ENCODE data around the gene PSMD4. TPM values are rescaled to one million over a fixed set of nuclear protein-coding genes. Genes with fewer than 3 reads are reported as not detected.

The PSMD4 gene
- total and polyA plus RNA-seq, 2 donors (not counting 3 experiments of a cell fraction or from before 2014, with no cell fraction given) = 181 to 266 TPM

DNA sequence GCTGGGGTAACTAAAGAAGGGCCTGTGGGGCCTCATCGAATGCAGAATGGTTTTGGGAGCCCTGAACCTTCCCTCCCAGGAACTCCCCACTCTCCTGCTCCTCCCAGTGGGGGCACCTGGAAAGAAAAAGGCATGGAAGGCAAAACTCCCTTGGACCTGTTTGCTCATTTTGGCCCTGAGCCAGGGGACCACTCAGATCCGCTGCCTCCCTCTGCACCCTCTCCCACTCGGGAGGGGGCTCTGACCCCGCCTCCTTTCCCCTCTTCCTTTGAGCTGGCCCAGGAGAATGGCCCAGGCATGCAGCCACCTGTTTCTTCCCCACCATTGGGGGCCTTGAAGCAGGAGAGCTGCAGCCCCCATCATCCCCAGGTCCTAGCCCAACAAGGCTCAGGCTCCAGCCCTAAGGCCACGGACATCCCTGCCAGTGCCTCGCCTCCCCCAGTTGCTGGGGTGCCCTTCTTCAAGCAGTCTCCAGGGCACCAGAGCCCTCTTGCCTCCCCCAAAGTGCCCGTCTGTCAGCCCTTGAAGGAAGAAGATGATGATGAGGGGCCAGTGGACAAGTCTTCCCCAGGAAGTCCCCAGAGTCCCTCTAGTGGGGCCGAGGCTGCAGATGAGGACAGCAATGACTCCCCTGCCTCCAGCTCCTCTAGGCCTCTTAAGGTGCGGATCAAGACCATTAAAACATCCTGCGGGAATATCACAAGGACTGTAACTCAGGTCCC lies 32.2 kb downstream of the PSMD4 start:
- Histone ChIP-seq H3K4me1 (ENCODE audit: control insufficient read depth, extremely low read depth, insufficient read depth, low read length) (peaks cover 6% of the 10 kb centered on the region), H3K79me2 (ENCODE audit: control insufficient read depth, insufficient read depth, low read length) (peaks cover 8% of the 10 kb centered on the region), H4K20me1 (replicated peaks; ENCODE audit: control insufficient read depth, extremely low read depth, insufficient read depth, low read length) (no peaks in the 10 kb centered on the region), H3K9me1 (replicated peaks; ENCODE audit: control insufficient read depth, extremely low read depth, insufficient read depth, low read length) (no peaks in the 10 kb centered on the region), H3K4me2 (ENCODE audit: insufficient read depth, low read length) (no peak overlapping the region), H3K4me3 (replicated peaks in 1 of 3; ENCODE audit: insufficient read depth in 1 of 3, low read depth in 1 of 3, low read length in 3 of 3) (no peak overlapping the region), H3K27ac (ENCODE audit: insufficient read depth, low read depth, low read length) (no peak overlapping the region), H2AFZ (ENCODE audit: low read depth, low read length) (no peak overlapping the region), H3K9me3 (replicated peaks; ENCODE audit: control insufficient read depth, insufficient read depth, low read length) (no peaks in the 10 kb centered on the region), H3K27me3 (ENCODE audit: control insufficient read depth in 2 of 2, insufficient read depth in 2 of 2, low read length in 2 of 2) (no peaks in the 10 kb centered on the region), H3K36me3 (ENCODE audit: control insufficient read depth in 2 of 2, extremely low read depth in 1 of 2, insufficient read depth in 2 of 2, low read length in 2 of 2) (peaks cover 0 to 52% of the 10 kb centered on the region in 2 experiments), H3K9ac (replicated peaks; ENCODE audit: extremely low read depth, insufficient read depth, low read length) (no peak overlapping the region)
- FAIRE-seq (no peak), DNase-seq (ENCODE audit: low read depth, low spot score) (no peak)
- CTCF ChIA-PET = interaction anchor here (1.1 kb wide), 1 partner anchor 14 kb away, joined by 5 read pairs; no protein-coding TSS in a partner anchor
- POLR2A ChIA-PET = no interaction called here
- TF ChIP-seq MYC (IDR thresholded peaks at IDR 0.05; ENCODE audit: low read depth, low read length) (no peak), FOS (IDR thresholded peaks at IDR 0.05; ENCODE audit: borderline replicate concordance, insufficient read depth, low read length) (no peak), EZH2 (IDR thresholded peaks at IDR 0.05; ENCODE audit: borderline replicate concordance, low read depth, low read length, severe bottlenecking) (no peak), POLR2AphosphoS5 (IDR thresholded peaks at IDR 0.05; ENCODE audit: insufficient read depth, low read depth, low read length) (no peak), POLR2A (IDR thresholded peaks at IDR 0.05; ENCODE audit: low read depth, low read length) (no peak), GATA2 (IDR thresholded peaks at IDR 0.05; ENCODE audit: insufficient read depth, insufficient read length, low read depth, low read length) (no peak), JUN (IDR thresholded peaks at IDR 0.05; ENCODE audit: borderline replicate concordance, insufficient read depth, insufficient read length, low read depth) (no peak)
- TF ChIP-seq, protein P1, sequence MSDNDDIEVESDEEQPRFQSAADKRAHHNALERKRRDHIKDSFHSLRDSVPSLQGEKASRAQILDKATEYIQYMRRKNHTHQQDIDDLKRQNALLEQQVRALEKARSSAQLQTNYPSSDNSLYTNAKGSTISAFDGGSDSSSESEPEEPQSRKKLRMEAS (IDR thresholded peaks at IDR 0.05; ENCODE audit: insufficient read depth, insufficient read length) = no peak
- TF ChIP-seq, protein P2, sequence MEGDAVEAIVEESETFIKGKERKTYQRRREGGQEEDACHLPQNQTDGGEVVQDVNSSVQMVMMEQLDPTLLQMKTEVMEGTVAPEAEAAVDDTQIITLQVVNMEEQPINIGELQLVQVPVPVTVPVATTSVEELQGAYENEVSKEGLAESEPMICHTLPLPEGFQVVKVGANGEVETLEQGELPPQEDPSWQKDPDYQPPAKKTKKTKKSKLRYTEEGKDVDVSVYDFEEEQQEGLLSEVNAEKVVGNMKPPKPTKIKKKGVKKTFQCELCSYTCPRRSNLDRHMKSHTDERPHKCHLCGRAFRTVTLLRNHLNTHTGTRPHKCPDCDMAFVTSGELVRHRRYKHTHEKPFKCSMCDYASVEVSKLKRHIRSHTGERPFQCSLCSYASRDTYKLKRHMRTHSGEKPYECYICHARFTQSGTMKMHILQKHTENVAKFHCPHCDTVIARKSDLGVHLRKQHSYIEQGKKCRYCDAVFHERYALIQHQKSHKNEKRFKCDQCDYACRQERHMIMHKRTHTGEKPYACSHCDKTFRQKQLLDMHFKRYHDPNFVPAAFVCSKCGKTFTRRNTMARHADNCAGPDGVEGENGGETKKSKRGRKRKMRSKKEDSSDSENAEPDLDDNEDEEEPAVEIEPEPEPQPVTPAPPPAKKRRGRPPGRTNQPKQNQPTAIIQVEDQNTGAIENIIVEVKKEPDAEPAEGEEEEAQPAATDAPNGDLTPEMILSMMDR (IDR thresholded peaks at IDR 0.05; ENCODE audit: extremely low read depth in 1 of 2, insufficient read depth in 1 of 2, low read depth in 1 of 2, low read length in 2 of 2) = no peak
- dilution Hi-C loops (cut with MboI; ENCODE audit: extremely low pct_ligation_motif_present, low sequenced_read_pairs) = no loop called here
- intact Hi-C loops (cut with micrococcal nuclease) = no loop called here
- no TSS peak for BruUV-seq (replicated peaks)

Measured in endothelial cell of umbilical vein (primary cell).